Brain pericyte (primary cell): Measurements from ENCODE around the gene TMEM86B.

ENCODE experiments used
- DNase-seq: peaks from one replicate; pipeline ENCODE4 v3.0.0-alpha.2; 2012; ENCODE audit warnings: low read depth, low spot score

Gene TMEM86B

GRCh38 chr19:55228403-55229031 is at the start of gene TMEM86B:
Gene TMEM86B (minus strand): TSS chr19:55228763. CDS start chr19:55228741, 22 bp downstream.
- no peak for DNase-seq

GRCh38 chr19:55277494-55277893 is 48.9 kb upstream of the TMEM86B start:
- DNase-seq = no peak

GRCh38 chr19:55276720-55277430 is 48.3 kb upstream of the TMEM86B start:
- no peak for DNase-seq

- no peak for DNase-seq
Measured at GRCh38 chr19:55275851-55276719, 47.5 kb upstream of the TMEM86B start.

GRCh38 chr19:55273978-55274707 is 45.6 kb upstream of the TMEM86B start:
- DNase-seq = no peak

GRCh38 chr19:55272142-55272541 is 43.6 kb upstream of the TMEM86B start:
- no peak for DNase-seq

- DNase-seq = no peak
Measured at GRCh38 chr19:55270172-55270942, 41.8 kb upstream of the TMEM86B start.

GRCh38 chr19:55269299-55269698 is 40.7 kb upstream of the TMEM86B start:
- DNase-seq = no peak

GRCh38 chr19:55266840-55267239 is 38.3 kb upstream of the TMEM86B start:
- no peak for DNase-seq

- DNase-seq = no peak
Measured at GRCh38 chr19:55266404-55266803, 37.8 kb upstream of the TMEM86B start.

- DNase-seq = no peak
Measured at GRCh38 chr19:55265723-55266386, 37.3 kb upstream of the TMEM86B start.

GRCh38 chr19:55265173-55265572 is 36.6 kb upstream of the TMEM86B start:
- DNase-seq = no peak

GRCh38 chr19:55264531-55264930 is 36.0 kb upstream of the TMEM86B start:
- DNase-seq = no peak

GRCh38 chr19:55262359-55262758 is 33.8 kb upstream of the TMEM86B start:
- DNase-seq = no peak

GRCh38 chr19:55261671-55262126 is 33.1 kb upstream of the TMEM86B start:
- DNase-seq = no peak

- no peak for DNase-seq
Measured at GRCh38 chr19:55259540-55260210, 31.1 kb upstream of the TMEM86B start.

- DNase-seq = peak; percentile 99
Measured at GRCh38 chr19:55258828-55259539, 30.4 kb upstream of the TMEM86B start, which contains the start of gene PPP6R1. Gene PPP6R1 (minus strand): TSS chr19:55259017. CDS start chr19:55247103, 11,914 bp downstream.

GRCh38 chr19:55258476-55258827 is 29.9 kb upstream of the TMEM86B start:
- DNase-seq = no peak
